ENCODE data around the gene DCAF4L1.

GRCh38 chr4:41981456-41981855 is at the start of gene DCAF4L1:
- no peak for TF ChIP-seq POLR2A (IDR thresholded peaks at IDR 0.05)
- TF ChIP-seq CTCF (IDR thresholded peaks at IDR 0.05), result no peak

All from body of pancreas (tissue), 4 donors.